ENCODE results near the gene XRRA1. TPM values are rescaled to one million over a fixed set of nuclear protein-coding genes. Genes with fewer than 3 reads are reported as not detected.
"Not testable (repeated sequence)": the region's sequence is repeated elsewhere in the genome, so short reads cannot be mapped to it uniquely, and the experiment has no call there.

The XRRA1 gene
- total RNA-seq, 1 donor from 2014 or later, result 17.0 TPM

DNA sequence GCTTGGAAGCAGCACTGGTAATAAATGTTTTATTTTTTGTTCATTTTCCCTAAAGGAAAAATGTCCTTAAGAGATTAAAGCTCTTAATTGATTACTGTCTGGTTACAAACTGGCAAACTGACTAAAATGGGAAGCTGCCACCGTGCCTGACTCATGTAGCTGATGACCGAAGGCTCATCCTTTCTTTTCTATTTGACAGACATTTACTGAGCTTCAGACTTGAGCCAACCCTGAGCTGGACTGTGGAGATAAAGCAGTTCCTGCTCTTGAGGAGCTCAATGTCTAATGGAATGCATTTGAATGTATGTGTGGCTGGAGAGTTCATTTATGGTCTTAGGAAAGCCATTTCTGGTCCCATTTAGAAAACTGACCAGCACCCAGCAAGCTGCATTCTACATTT lies 108.9 kb downstream of the XRRA1 start:
- DNase-seq (ENCODE audit: extremely low read depth, low read depth, low spot score), result no peak

DNA sequence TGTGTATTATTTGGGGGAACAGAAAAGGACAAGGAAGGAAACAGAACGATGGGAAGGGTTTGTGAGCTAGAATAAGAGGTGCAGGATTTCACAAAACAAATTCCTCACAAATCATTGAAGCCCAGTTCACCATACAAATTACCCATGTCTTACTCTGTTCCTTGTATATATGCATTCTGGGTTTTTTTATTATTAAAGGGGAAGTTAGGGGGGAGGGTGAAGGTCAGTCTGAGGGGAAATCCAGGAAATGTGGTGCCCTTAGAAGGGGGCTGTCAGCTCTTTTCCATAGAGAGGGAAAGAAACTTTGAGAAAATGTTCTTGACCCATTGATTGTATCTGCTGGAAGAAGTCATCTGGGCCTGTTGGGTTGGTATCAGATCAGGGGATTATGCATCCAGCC lies 109.4 kb downstream of the XRRA1 start:
- DNase-seq (ENCODE audit: extremely low read depth, low read depth, low spot score), result no peak

DNA sequence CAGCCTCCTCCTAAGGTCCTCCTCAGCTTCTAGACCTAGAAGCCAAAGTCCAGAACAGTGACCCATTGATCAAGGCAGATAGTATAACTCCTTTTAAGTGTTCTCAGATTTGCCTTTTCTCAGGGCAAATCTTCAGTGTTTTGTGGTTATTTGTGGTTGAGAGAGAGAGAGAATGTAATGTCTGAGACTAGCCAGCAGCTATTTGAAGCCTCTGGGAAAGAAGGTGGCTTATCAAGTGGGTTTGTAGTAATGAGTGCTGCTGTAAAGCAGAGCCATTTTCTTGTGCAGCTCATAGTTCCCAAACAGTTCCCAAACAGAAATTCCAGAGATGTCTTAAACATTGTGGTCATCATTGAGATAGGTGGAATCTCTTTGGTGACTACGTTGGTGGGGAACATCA lies 110.7 kb downstream of the XRRA1 start:
- DNase-seq (ENCODE audit: extremely low read depth, low read depth, low spot score), result no peak

DNA sequence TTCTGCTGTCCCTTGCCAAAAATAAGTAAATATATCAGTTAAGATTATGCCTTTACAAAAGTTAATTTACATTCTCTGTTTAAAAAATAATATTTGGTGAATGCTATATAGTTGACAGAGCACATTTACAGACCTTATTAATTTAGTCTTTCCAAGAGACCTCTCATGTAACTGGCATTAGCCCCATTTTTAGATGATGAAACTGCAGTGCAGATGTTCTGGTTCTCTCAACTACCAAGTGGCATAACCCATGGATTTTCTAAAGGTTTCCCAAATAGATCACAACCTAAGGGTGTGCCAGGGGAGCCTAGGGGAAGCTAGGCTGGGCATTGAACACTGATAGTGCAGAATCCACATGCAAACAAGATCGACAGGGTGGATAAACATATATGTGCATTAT lies 111.7 kb downstream of the XRRA1 start:
- no peak for DNase-seq (ENCODE audit: extremely low read depth, low read depth, low spot score)

DNA sequence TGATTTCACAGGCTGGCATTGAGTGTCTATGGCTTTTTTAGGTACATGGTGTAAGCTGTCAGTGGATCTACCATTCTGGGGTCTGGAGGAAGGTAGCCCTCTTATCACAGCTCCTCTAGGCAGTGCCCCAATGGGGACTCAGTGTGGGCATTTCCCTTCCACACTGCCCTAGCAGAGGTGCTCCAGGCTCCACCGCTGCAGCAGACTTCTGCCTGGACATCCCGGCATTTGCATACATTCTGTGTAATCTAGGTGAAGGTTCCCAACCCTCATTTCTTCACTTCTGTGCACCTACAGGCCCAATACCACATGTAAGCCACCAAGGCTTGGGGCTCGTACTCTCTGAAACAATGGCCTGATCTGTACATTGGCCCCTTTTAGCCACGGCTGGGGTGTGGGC lies 122.0 kb downstream of the XRRA1 start:
- no peak for DNase-seq (ENCODE audit: extremely low read depth, low read depth, low spot score)

DNA sequence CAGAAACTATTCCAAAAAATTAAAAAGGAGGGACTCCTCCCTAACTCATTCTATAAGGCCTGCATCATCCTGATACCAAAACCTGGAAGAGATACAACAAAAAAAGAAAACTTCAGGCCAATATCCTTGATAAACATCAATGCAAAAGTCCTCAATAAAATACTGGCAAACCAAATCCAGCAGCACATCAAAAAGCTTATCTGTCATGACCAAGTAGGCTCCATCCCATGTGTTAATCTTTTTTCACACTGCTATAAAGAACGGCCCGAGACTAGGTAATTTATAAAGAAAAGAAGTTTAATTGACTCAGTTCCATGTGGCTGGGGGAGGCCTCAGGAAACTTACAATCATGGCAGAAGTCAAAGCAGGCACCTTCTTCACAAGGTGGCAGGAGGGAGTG lies 123.3 kb downstream of the XRRA1 start:
- DNase-seq (ENCODE audit: extremely low read depth, low read depth, low spot score), result not testable (repeated sequence)

DNA sequence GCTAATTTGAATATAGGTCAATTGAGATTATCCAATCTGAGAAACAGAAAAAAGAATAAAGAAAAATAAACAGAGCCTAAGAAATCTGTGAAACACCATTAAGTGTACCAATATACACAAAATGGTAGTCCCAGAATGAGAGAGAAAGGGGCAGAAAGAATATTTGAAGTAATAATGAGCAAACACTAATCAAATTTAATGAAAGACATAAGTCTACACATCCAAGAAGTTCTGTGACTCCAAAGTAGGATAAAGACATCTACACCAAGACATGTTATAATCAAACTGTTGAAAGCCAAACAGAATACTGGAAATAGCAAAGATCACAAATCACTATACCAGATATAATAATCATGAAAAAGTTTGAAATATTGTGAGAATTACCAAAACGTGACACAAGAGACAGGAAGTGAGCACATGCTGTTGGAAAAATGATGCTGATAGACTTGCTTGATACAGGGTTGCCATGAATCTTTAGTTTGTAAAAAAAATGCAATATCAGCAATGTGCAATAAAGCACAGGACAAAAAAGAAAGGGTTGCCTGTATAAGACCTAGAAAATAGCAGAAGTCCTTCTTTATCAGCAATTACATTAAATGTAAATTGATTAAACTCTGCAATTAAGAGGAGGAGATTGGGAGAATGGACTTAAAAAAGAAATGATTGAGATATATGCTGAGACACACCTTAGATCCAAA lies 124.5 kb downstream of the XRRA1 start:
- no peak for DNase-seq (ENCODE audit: extremely low read depth, low read depth, low spot score)

DNA sequence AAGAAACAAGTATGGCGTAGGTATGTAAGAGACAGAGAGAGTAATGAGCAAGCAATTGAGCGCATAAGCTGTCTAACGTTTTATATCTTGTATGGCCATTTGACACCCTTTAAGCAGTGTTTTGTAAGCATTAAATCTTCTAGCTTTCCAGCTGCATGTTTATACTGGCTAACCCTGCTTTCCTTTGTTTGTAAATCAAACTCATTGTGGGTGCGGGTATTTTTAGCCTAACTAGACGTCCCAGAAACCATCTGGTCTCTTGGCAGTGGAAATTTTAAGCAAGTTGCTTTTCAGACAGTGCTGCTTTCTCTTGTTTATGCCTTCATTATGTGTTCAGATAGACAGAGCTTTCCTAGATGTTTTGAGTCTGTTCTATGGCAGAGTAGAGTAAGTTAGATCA lies 126.7 kb downstream of the XRRA1 start:
- no peak for DNase-seq (ENCODE audit: extremely low read depth, low read depth, low spot score)

DNA sequence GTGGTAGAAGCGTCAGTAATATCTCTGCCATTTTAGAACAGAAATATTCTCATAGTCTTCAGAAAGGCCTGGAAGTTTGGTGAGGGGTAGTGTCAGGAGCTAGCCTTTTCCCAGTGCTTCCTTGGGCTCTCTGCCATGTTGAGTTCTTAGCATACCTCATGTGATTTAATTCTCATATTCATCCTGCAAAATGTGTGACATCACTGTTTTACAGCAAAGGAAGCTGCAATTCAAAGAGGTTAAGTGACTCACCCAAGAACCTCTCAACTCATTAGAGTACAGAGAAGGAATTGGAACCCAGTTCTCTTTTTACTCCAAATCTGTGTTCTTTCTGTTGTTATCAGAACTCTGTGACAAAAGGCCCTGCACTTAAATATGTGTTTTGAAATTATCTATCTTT lies 128.1 kb downstream of the XRRA1 start:
- peak; percentile 77 for DNase-seq (ENCODE audit: extremely low read depth, low read depth, low spot score)

DNA sequence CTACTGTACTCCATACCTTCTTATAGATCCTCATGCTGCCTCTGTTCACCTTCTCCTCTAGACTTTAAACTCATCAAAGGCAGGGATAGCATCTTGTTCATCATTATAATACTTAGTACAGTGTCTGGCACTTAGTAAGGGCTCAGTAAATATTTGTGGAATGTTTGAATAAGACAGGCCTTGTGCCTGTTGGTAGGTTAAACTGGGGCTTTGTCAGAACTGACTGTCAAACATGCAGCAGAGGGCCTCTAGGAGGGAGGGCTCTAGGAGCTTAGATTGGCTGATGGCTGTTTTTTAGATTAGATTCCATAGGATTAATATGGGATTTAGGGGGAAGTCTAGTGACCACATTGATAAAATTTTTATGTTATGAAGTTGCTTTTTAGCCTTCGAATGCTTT lies 129.5 kb downstream of the XRRA1 start:
- no peak for DNase-seq (ENCODE audit: extremely low read depth, low read depth, low spot score)

DNA sequence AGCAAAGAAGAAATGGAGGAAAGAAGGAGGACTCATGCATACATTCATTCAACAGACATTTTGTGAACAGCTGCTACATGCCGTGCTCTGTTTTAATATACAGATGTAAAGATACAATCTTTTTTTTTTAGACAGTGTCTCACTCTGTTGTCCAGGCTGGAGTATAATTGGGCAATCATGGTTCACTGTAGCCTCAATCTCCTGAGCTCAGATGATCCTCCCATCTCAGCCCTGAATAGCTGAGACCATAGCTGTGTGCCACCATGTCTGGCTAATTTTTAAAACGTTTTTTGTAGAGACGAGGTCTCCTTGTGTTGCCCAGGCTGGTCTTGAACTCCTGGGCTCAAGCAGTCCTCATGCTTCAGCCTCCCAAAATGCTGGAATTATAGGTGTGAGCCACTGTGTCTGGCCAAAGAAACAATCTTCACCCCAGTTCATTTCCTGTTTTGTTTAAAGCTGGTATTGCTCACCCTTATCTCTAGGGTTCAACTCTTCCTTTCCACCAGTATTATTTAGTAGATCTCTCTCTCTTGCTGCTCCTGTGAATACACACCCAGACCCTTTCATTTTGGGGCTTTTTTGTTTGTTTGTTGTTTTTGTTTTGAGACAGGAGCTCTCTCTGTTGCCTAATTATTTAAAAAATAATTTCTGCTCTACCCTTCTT lies 130.5 kb downstream of the XRRA1 start:
- no peak for DNase-seq (ENCODE audit: extremely low read depth, low read depth, low spot score)

DNA sequence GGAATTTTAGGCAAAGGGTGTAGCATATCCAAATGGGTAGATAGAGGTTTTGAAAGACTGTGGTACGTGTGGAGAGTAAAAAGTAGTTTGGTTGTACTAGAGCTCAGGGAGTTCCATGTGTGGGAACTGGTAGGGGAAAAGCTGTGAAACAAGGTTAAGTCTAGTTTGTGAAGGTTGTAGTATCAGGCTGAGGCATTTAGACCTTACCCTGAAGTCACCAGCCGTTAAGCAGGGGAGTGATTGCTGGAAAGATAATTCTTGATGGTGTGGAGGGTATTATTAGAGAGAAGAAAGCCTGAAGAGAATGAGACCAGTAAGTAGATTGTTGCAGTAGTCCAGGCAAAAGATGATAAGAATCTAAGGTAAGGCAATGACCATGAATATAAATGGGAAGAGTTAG lies 132.2 kb downstream of the XRRA1 start:
- DNase-seq (ENCODE audit: extremely low read depth, low read depth, low spot score), result no peak

DNA sequence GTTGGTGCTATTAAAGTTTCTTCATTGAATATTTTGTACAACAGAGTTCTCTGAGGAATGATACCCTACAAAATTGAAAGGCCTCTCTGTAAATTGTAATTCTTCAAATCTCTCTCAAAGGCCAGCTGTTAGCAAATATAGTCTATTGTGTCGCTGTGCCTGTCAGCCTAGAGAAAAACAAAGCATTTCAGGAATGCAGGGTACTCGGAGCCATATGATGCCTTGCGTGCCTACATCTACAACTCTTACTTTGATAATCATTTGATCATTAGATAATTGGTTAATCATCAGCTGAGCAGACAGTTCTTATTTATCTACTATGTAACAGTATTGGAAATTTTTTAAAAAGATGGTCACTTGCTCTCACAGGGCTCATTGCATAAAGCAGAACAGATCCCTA lies 132.9 kb downstream of the XRRA1 start:
- no peak for DNase-seq (ENCODE audit: extremely low read depth, low read depth, low spot score)

DNA sequence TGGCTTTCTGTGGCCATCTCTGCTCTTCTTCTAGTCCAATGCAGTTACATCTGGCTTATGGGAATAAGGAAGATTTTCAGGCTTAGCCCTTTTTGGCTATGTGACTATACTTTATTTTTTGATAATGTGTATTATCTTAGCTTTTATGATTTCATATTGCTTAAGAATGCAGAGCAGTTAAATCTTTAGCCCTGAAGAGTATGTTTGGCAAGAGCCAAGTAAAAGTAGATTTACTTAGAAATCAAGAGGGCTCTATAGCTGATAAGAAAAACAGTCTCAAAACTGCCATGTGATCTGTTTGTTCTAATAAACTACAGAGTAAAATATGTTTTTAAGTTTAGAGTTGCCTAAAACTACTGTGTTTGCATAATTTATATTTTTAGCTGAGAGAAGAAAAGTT lies 139.1 kb downstream of the XRRA1 start:
- no peak for DNase-seq (ENCODE audit: extremely low read depth, low read depth, low spot score)

DNA sequence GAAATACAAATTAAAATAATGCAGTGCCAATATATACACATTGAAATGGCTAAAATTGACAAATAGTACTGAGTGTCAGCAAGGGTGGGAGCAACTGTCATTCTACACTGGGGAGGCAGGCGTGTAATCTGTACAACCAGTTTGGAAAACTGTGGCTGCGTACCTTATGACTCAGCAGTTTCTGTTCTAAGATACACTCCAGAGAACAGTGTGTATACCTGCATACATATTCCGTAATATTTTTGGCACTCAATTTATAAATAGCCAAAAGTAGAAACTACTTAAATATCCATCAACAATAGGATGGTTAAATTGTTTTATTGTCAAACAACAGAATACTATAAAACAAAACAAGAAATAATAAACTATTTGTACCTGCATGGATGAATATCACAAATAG lies 142.6 kb downstream of the XRRA1 start:
- DNase-seq (ENCODE audit: extremely low read depth, low read depth, low spot score), result no peak

DNA sequence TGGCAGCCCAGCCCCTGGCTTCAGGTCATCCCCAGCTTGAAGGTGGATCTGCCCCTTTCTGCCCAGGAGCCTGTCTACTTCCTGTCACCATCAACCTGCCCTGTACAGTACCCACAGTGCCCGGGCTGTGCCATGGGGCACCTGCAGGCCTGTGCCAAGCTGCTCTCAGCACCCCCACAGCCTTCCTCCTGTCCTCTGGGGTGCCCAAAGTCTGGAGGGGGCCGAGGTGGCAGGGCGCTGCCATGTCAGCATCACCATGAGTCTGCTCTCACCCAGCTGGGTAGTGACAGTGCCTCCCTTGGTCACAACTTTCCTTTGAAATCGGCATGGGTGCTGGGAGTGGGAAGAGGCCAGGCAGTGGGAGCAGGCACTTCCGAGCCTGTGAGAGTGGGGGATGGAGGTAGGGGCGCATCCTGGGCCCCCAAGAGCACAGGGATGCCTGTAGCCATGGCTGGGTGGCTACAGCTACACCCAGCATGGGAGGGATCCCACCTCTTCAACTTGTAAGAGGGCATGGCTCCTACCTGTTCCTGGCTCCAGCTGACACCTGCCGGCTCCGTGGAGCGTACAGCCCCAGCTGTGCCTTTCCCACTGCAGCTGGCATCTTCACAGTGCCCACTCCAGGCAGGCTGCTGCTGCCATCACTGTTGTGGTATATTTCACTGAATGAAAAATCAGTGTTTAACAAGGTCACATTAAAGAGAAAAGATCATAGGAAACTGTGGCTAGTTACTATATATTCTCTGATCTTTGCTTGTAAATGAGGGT lies 157.4 kb downstream of the XRRA1 start:
- no peak for DNase-seq (ENCODE audit: extremely low read depth, low read depth, low spot score)

Other genes starting within 250 kb of the XRRA1 start
- gene CHRDL2, start 217.7 kb downstream of the XRRA1 start, total RNA-seq, result not detected in 2 replicates
- gene RNF169, start 200.2 kb downstream of the XRRA1 start, total RNA-seq, result 23.7 and 29.5 TPM in 2 replicates
- 50.9 and 53.2 TPM in 2 replicates for gene SPCS2, start 175 bp upstream of the XRRA1 start, total RNA-seq
- 5.3 and 8.9 TPM in 2 replicates for gene NEU3, start 39.8 kb upstream of the XRRA1 start, total RNA-seq
- gene OR2AT4, start 147.8 kb upstream of the XRRA1 start, total RNA-seq, result not detected in 2 replicates
- gene SLCO2B1, start 202.0 kb upstream of the XRRA1 start, total RNA-seq, result 0.97 and 5.4 TPM in 2 replicates

Data from glomerular endothelial cell (primary cell).